VCaP (cell line): Measurements from ENCODE around the gene SMIM35.
A peak's percentile ranks its signal among the peaks of the same experiment; 100 is the strongest.

Source experiments
- H3K27ac ChIP-seq: fragments of 450-650 bp; 2 replicates; pipeline ENCODE4 v1.5.1; 2017
- TF ChIP-seq, protein P1 (sequence below): fragments of 450-650 bp; conservative IDR thresholded peaks from 2 replicates; pipeline ENCODE4 v1.5.1; 2017; ENCODE audit warnings: mild to moderate bottlenecking, moderate library complexity

Gene SMIM35

DNA sequence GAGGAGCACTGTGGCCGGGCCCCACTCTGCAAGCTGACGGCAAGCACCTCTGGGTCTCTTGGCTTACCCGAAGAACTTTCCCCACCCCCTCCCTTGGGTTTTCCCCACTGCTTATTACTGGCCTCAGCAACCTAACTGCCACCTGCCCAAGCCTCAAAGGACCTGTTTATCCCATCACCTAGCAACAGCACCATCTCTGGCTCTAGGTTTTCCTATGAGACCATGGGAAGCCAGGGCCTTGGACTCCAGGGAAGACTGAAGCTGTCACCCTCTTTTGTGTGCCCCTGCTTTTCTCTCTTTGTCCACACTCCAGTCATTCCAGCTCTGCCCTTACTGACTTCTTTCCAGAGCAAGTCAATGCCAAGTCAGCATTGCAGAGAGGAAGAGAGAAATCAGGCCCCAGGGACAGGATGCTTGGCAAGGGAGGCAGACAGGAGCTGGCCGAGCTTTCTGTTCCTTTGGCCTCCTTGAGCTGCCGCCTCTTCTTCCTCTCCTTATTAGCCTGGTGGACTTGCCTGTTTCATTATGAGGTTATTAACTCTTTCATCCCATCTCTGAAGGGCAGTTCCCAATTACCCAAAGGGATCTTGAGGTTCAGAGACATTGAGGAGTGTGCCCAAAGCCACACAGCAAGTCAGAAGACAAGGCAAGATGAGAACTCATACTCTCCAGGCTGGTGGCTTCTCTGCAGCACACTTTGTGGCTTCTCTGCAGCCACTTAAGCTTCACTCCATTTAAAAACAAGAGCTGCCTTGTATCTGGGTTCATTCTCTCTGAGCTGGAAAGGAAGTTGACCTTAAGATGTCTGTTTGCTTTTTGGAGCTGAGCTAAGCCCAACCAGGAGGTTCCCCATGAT lies at the start of gene SMIM35:
SMIM35 (minus strand) TSS at position 51 of the 856 bp plus-strand sequence. CDS start 206 bp downstream, outside the sequence.
- H3K27ac ChIP-seq, result peak within 1 kb of the TSS; percentile 90
- TF ChIP-seq, protein P1, sequence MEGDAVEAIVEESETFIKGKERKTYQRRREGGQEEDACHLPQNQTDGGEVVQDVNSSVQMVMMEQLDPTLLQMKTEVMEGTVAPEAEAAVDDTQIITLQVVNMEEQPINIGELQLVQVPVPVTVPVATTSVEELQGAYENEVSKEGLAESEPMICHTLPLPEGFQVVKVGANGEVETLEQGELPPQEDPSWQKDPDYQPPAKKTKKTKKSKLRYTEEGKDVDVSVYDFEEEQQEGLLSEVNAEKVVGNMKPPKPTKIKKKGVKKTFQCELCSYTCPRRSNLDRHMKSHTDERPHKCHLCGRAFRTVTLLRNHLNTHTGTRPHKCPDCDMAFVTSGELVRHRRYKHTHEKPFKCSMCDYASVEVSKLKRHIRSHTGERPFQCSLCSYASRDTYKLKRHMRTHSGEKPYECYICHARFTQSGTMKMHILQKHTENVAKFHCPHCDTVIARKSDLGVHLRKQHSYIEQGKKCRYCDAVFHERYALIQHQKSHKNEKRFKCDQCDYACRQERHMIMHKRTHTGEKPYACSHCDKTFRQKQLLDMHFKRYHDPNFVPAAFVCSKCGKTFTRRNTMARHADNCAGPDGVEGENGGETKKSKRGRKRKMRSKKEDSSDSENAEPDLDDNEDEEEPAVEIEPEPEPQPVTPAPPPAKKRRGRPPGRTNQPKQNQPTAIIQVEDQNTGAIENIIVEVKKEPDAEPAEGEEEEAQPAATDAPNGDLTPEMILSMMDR, result no peak

DNA sequence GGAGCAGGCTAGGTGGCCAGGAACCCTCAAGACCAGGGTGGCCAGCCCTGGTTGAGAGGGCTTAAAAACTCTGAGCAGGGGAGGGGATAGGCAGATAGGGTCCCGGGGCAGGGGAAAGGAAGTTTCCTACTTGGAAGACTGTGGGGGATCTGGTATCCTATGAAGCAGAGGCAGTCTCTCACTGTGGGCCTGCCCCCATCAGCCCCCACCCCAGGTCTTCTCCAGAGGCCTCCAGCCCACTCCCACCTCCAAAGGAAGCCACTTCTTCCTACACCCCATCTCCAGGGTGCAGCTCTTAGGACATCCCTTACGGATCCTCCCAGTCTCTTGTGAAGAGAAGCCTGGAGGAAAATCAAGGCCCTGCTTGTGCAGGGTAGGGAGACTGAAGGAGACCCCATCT lies 49.6 kb upstream of the SMIM35 start:
- H3K27ac ChIP-seq, result no peak overlapping the region
- TF ChIP-seq, protein P1, result no peak

DNA sequence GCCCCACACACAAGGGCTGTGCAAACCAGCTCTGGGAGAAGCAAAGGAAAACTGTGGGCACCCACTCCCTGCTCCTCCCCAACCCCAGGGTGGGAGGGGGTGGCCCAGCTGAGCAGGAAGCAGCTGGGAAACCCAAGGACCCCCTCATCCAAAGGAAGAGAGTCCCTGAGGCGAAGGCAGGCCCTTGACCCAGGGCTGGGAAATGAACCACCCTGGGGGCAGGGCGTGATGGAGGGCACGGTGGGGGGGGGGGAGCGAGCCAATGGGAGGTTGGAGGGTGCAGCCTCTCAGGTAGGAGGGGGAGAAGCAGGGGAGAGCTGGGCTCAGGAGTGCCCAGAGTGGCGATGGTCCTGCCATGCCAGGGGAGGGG lies 49.0 kb upstream of the SMIM35 start:
- no peak overlapping the region for H3K27ac ChIP-seq
- TF ChIP-seq, protein P1, result no peak

DNA sequence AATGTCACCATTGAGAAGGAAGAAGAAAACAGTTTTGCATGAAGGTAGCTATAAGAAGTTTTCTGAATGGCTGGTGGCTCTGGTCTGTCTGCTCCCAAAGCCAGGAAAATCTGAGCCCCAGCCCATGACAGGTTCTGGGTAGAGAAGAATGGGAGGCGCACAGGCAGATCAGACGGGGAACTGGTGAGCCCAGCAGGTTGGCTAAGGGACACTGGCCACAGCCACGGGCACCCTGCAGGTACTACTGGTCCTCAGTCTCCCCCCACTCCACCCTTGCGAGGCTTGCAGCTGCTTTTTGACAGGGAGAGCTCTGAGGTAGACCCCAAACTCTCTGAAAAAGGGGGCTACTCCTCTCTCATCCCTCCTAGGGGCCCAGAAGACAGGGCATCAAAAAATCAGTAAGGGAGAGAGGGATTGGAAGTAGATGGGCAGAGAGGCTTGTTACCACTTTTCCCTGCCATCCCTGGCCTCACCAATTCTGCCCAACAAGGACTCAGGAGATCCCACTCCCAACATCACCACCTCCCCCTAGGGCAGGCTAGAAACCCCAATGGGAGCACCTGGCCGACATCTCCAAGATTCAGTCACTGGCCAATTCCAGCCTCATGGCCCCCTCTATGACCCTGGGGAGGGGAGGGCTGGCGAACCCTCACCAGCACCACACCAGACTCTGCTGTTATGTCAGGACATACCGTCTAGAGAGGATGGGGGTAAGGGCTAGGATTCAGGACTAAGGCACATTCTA lies 48.5 kb upstream of the SMIM35 start:
- H3K27ac ChIP-seq, result no peak overlapping the region
- TF ChIP-seq, protein P1, result no peak

DNA sequence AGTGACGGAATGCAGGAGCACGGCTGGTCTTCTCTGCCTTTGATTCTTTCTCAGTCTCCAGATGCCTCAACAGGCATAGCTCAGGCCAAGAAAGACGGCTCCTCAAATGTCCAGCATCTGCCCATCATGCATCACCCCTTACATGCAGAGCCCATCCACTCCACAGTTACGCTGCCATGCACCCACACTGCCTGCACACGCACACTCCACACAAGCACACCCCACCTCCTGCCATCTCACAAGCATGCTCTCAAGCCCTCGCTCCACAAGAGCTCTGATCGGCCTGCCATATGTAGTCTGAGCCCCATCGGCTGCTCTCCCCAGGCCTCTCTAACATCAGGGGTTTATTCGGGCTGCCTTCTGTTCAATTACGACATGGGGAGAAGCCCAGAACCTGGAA lies 47.1 kb upstream of the SMIM35 start:
- H3K27ac ChIP-seq, result no peak overlapping the region
- TF ChIP-seq, protein P1, result no peak

DNA sequence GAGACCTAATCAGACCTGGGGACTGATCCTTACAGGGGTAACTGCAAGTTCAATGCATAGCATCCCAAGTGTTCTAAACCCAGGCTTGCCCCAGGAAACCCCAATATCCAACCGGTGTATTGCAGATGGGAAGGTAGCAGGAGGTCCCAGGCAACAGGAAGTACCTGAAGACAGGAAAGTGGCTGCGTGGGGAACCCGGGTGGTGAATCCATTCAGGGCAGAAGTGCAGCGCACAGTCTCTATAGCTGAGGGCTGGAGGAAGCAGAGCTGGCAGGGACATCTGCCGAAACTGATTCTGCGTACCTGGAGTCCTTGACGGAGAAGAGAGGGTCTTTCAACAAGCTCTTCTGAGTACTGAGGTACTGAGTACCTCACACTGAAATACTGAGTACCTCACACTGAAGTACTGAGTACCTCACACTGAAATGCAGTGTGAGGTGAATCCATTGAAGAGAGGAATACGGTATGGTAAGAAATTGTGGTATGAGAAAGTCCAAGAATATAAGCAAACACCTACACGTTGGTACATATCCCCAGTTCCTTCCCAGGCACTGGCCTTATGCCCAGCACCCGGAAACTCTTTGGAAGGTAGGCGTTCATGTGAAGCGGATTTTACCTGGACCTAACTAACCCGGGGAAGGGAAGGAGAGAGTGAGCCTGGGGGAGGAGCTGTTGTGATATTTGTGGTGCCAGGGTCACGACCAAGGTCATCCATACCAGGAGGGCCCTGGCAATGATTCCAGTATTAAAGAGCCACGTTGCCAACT lies 45.8 kb upstream of the SMIM35 start:
- H3K27ac ChIP-seq, result no peak overlapping the region
- TF ChIP-seq, protein P1, result no peak
